HG03064 (cell line): Measurements from ENCODE around the gene PSME3.
"Not testable (repeated sequence)": the region's sequence is repeated elsewhere in the genome, so short reads cannot be mapped to it uniquely, and the experiment has no call there.

Experiments
- ATAC-seq: cut with Tn5 transposase; IDR thresholded peaks from one replicate; pipeline ENCODE4 v1.9.1; 2021; ENCODE audit warnings: low read depth; ENCODE audit not compliant: unreplicated experiment

PSME3 gene

GRCh38 chr17:42849031-42849430 lies 15.8 kb downstream of the PSME3 start:
- no peak for ATAC-seq

- ATAC-seq, result no peak
Observed at GRCh38 chr17:42849451-42850181, 16.4 kb downstream of the PSME3 start.

GRCh38 chr17:42850954-42851353 lies 17.8 kb downstream of the PSME3 start, which contains the start of gene AOC3:
TSS of gene AOC3 (plus strand) at chr17:42851199. CDS start at chr17:42851344, 145 bp downstream.
- ATAC-seq, result no peak

GRCh38 chr17:42851371-42852240 lies 18.4 kb downstream of the PSME3 start:
- ATAC-seq, result not testable (repeated sequence)

- ATAC-seq, result no peak
Observed at GRCh38 chr17:42852351-42852750, 19.2 kb downstream of the PSME3 start.

- ATAC-seq, result no peak
Observed at GRCh38 chr17:42853004-42853403, 19.8 kb downstream of the PSME3 start.

GRCh38 chr17:42853597-42853967 lies 20.4 kb downstream of the PSME3 start:
- no peak for ATAC-seq

GRCh38 chr17:42853968-42854790 lies 21.0 kb downstream of the PSME3 start:
- ATAC-seq, result no peak

GRCh38 chr17:42855048-42855596 lies 21.9 kb downstream of the PSME3 start:
- no peak for ATAC-seq

- ATAC-seq, result not testable (repeated sequence)
Observed at GRCh38 chr17:42856093-42856492, 22.9 kb downstream of the PSME3 start.

- ATAC-seq, result not testable (repeated sequence)
Observed at GRCh38 chr17:42856516-42856915, 23.3 kb downstream of the PSME3 start.

- ATAC-seq, result no peak
Observed at GRCh38 chr17:42857389-42857788, 24.2 kb downstream of the PSME3 start.

- no peak for ATAC-seq
Observed at GRCh38 chr17:42865638-42866094, 32.5 kb downstream of the PSME3 start.

GRCh38 chr17:42866216-42866615 lies 33.0 kb downstream of the PSME3 start:
- ATAC-seq, result no peak

GRCh38 chr17:42866631-42867575 lies 33.7 kb downstream of the PSME3 start:
- no peak for ATAC-seq

- ATAC-seq, result not testable (repeated sequence)
Observed at GRCh38 chr17:42867694-42868261, 34.6 kb downstream of the PSME3 start.

- no peak for ATAC-seq
Observed at GRCh38 chr17:42868338-42868737, 35.1 kb downstream of the PSME3 start.

GRCh38 chr17:42871647-42872046 lies 38.5 kb downstream of the PSME3 start:
- ATAC-seq, result no peak
